ENCODE measurements around the gene ZCCHC7.

Gene ZCCHC7

GRCh38 chr9:37398464-37399025 is 278.2 kb downstream of the ZCCHC7 start:
- no peak for DNase-seq (ENCODE audit: extremely low read depth, low read depth)
- no peak overlapping the region for H3K4me3 ChIP-seq (replicated peaks; ENCODE audit: low read depth, low read length)
- TF ChIP-seq CTCF (IDR thresholded peaks at IDR 0.05; ENCODE audit: low read depth, low read length, missing control alignments), result no peak

GRCh38 chr9:37399336-37399735 is 279.0 kb downstream of the ZCCHC7 start:
- no peak overlapping the region for H3K4me3 ChIP-seq (replicated peaks; ENCODE audit: low read depth, low read length)
- TF ChIP-seq CTCF (IDR thresholded peaks at IDR 0.05; ENCODE audit: low read depth, low read length, missing control alignments), result no peak
- DNase-seq (ENCODE audit: extremely low read depth, low read depth), result no peak

GRCh38 chr9:37404590-37404989 is 284.2 kb downstream of the ZCCHC7 start:
- DNase-seq (ENCODE audit: extremely low read depth, low read depth), result no peak
- H3K4me3 ChIP-seq (replicated peaks; ENCODE audit: low read depth, low read length), result no peak overlapping the region
- TF ChIP-seq CTCF (IDR thresholded peaks at IDR 0.05; ENCODE audit: low read depth, low read length, missing control alignments), result no peak

DNA sequence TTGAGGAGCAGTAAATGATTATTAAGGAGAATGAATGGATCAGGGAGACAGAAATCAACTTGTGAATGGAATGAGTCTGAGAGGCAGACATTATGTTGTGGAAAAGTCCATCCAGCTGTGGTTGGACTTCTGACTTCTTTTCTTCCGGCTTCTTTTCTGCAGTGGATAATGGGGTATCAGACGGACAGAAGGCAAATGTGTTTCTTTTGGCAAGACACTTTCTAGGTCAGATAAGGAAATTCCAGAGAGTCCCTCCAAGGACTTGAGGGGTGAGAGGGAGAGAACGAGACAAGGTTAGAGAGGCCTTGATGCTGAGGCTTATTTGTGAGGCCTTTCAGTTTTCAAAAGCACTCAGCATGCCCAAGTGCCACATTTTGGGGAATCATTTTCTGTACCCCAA is 285.0 kb downstream of the ZCCHC7 start:
- H3K4me3 ChIP-seq (replicated peaks; ENCODE audit: low read depth, low read length), result no peak overlapping the region
- TF ChIP-seq CTCF (IDR thresholded peaks at IDR 0.05; ENCODE audit: low read depth, low read length, missing control alignments), result no peak
- no peak for DNase-seq (ENCODE audit: extremely low read depth, low read depth)

DNA sequence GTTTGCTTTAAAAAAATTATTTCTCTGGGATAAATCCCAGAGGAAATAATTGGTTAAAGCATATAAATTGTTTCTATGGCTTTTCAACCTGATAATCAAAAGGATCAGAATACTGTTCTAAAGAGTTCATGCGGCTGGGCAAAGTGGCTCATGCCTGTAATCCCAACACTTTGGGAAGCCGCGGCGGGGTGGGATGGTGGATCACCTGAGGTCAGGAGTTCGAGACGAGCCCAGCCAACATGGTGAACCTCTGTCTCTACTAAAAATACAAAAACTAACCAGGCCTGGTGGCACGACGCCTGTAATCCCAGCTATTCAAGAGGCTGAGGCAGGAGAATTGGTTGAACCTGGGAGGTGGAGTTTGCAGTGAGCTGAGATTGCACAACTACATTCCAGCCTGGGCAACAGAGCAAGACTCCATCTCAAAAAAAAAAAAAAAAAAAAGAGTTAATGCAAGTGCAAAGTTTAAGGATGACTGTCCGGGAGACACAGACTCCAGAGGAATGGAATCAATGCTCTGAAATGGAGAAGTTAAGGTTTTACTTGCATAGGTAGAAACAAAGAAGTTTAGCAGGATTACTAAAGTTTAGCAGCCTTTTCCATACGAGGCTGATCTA is 285.5 kb downstream of the ZCCHC7 start:
- TF ChIP-seq CTCF (IDR thresholded peaks at IDR 0.05; ENCODE audit: low read depth, low read length, missing control alignments), result no peak
- no peak overlapping the region for H3K4me3 ChIP-seq (replicated peaks; ENCODE audit: low read depth, low read length)
- no peak for DNase-seq (ENCODE audit: extremely low read depth, low read depth)

GRCh38 chr9:37406603-37407401 is 286.4 kb downstream of the ZCCHC7 start:
- DNase-seq (ENCODE audit: extremely low read depth, low read depth), result no peak
- H3K4me3 ChIP-seq (replicated peaks; ENCODE audit: low read depth, low read length), result no peak overlapping the region
- TF ChIP-seq CTCF (IDR thresholded peaks at IDR 0.05; ENCODE audit: low read depth, low read length, missing control alignments), result no peak
